LNCAP (cell line): ENCODE results near the gene RNASEH2A.
A peak's percentile ranks its signal among the peaks of the same experiment; 100 is the strongest.

Experiments used
- TF ChIP-seq, protein P1 (sequence below): fragments of 450-650 bp; IDR thresholded peaks from 2 replicates; pipeline ENCODE4 v1.5.1; 2017; ENCODE audit warnings: mild to moderate bottlenecking

RNASEH2A gene

DNA sequence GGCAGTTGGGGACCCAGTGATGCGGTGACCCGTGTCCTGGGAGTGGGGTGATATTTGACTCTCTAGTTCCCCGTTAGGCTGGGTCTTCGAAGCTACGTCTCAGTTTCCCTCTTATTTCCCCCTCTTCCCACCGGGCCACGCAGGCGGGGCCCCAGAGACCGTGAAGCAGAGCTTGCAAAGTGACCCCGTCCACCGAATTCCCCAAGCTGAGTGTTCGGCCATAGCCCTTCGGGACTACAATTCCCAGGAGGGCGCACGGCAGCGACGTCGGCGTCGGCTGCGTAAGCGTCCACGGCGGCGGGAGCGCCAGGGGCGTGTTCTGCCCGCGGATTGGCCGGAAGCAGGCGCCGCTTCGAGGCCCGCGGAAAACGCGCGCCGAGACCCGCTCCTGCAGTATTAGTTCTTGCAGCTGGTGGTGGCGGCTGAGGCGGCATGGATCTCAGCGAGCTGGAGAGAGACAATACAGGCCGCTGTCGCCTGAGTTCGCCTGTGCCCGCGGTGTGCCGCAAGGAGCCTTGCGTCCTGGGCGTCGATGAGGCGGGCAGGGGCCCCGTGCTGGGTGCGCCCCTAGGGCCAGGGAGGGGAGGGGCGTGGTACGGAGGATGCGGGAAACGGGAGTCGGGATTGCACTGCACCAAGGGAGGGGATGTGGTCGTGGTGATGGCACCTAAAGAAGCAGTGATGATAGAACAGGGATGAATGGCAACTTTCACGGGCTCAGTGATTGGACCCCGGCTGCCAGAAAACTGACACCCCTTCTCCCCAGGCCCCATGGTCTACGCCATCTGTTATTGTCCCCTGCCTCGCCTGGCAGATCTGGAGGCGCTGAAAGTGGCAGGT is at the start of gene RNASEH2A:
RNASEH2A (plus strand) TSS at position 343 of the 840 bp plus-strand sequence; CDS start at position 433, 90 bp downstream.
- TF ChIP-seq, protein P1, sequence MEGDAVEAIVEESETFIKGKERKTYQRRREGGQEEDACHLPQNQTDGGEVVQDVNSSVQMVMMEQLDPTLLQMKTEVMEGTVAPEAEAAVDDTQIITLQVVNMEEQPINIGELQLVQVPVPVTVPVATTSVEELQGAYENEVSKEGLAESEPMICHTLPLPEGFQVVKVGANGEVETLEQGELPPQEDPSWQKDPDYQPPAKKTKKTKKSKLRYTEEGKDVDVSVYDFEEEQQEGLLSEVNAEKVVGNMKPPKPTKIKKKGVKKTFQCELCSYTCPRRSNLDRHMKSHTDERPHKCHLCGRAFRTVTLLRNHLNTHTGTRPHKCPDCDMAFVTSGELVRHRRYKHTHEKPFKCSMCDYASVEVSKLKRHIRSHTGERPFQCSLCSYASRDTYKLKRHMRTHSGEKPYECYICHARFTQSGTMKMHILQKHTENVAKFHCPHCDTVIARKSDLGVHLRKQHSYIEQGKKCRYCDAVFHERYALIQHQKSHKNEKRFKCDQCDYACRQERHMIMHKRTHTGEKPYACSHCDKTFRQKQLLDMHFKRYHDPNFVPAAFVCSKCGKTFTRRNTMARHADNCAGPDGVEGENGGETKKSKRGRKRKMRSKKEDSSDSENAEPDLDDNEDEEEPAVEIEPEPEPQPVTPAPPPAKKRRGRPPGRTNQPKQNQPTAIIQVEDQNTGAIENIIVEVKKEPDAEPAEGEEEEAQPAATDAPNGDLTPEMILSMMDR = no peak

DNA sequence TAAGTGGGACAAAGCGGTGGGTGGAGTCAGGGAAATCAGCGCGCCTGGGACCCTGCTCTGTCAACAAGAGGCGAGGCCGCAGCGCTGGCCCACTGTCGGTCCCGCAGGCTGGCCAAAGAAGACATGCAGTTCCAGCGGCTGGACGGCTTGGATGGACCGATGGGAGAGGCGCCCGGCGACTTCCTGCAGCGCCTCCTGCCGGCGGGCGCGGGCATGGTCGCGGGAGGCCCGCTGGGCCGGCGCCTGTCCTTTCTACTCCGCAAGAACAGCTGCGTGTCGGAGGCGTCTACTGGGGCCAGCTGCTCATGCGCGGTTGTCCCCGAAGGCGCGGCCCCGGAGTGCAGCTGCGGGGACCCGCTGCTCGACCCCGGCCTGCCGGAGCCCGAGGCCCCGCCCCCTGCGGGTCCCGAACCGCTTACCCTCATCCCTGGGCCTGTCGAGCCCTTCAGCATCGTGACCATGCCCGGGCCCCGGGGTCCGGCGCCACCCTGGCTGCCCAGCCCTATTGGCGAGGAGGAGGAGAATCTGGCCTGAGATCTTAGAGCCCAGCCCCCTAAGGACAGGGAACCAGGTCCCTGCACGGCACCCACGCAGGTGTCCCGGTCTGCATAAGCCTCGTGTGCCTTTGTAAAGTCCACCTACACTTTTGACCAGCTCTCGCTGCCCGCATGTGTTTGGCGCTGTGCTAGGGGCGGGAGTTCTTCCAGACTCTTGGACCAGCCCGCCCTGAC is 48.7 kb upstream of the RNASEH2A start:
- TF ChIP-seq, protein P1 = peak; percentile 93

DNA sequence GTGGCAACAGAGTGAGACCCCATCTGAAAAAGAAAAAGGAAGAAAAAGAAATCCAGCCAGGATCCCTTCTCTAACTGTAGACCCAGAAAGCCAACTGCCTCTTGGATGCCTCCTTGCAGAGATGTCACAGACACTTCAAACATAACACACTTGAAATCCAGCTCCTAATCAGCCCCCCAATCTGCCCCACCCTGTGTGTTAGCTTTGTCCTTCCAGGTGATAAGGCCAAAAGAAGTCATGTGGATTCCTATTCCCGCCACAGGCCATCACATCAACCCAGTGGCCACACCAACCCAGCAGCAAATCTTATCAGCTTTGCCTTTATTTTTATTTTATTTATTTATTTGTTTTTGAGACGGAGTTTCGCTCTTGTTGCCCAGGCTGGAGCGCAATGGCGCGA is 46.7 kb upstream of the RNASEH2A start:
- TF ChIP-seq, protein P1 = no peak

DNA sequence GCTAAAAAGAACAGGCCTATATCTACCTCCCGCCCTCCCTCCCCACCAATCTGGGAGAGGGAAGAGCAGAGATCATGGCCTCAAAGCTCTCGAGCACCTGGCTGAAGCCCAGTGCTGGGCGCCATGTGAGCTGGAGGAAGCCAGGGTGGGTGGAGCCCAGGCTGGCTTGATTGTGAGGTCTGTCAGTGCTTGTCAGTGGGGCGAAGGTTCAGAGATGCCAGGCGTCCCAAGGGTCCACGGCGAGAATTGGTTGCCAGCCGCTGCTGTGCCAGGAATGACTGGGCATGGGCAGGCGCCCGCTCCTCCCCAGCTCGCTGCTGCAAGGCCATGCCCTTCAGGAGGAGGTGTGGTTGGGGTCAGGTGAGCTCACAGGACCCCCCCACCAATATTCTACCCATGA is 43.3 kb upstream of the RNASEH2A start:
- TF ChIP-seq, protein P1 = no peak

DNA sequence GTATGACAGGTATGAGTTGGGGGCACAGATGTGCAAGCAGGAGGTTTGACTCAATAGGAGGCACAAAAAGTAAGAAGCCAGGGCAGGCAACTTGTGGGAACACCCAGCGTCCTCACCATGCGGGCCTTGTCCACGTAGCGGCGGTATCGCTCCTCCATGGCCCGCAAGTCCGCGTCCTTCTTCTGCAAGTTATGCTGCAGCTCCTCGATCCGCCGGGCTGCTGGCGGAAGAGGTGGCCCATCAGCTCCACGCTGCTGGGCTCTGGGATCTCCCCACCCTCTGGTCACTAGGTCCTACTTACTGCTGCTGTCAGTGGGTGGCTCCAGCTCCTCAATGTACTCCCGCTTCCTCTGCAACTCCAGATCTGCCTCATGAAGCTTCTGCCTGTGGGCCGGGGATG is 41.7 kb upstream of the RNASEH2A start:
- TF ChIP-seq, protein P1 = no peak

DNA sequence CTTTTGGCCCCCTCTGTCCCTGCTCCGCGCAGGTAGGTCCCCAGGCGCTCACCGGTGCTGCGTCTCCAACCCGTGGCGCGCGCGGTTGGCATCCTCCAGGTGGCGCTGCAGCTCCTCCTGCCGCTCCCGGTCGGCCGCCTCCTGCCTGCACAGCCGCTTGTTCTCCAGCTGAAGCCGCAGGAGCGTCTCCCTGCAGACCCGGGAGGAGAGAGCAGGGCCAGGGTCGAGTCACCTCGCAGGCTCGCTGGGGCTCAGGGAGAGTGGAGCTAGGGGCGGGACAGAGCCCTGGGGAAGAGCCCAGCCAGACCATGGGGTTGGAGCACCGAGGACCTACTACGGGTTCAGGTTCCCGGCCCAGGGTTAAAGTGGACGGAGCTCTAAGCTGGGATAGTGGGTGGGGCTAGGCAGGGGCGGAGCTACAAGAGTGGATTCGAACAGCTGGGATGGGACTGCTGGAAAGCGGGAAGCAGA is 40.3 kb upstream of the RNASEH2A start:
- TF ChIP-seq, protein P1 = peak; percentile 76

DNA sequence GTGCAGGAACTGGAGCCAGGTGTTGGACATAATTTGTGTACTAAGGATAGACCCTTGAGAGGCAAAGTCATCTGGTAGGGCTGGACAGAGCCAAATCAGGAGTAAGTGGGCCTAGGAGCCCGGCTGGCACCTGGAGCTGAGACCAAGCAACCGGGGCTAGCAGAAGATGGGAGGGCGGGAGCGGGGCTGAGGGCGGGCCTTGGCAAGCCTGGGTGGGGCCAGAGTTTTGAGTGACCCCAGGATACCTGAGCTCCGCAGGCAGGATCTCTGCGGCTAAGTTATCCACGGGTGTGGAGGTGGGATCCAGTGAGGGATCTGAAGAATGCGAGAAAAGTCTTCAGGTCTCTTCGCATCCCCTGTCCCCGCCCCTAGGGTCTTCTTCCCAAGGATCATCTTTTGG is 39.2 kb upstream of the RNASEH2A start:
- TF ChIP-seq, protein P1 = no peak
